GM21360 (cell line): ENCODE results near the gene RBM3.
"Not testable (repeated sequence)": the region's sequence is repeated elsewhere in the genome, so short reads cannot be mapped to it uniquely, and the experiment has no call there.

Experiments used
- ATAC-seq: cut with Tn5 transposase; IDR thresholded peaks from one replicate; pipeline ENCODE4 v1.9.1; 2021; ENCODE audit warnings: mild to moderate bottlenecking, moderate library complexity; ENCODE audit not compliant: unreplicated experiment

The RBM3 gene

DNA sequence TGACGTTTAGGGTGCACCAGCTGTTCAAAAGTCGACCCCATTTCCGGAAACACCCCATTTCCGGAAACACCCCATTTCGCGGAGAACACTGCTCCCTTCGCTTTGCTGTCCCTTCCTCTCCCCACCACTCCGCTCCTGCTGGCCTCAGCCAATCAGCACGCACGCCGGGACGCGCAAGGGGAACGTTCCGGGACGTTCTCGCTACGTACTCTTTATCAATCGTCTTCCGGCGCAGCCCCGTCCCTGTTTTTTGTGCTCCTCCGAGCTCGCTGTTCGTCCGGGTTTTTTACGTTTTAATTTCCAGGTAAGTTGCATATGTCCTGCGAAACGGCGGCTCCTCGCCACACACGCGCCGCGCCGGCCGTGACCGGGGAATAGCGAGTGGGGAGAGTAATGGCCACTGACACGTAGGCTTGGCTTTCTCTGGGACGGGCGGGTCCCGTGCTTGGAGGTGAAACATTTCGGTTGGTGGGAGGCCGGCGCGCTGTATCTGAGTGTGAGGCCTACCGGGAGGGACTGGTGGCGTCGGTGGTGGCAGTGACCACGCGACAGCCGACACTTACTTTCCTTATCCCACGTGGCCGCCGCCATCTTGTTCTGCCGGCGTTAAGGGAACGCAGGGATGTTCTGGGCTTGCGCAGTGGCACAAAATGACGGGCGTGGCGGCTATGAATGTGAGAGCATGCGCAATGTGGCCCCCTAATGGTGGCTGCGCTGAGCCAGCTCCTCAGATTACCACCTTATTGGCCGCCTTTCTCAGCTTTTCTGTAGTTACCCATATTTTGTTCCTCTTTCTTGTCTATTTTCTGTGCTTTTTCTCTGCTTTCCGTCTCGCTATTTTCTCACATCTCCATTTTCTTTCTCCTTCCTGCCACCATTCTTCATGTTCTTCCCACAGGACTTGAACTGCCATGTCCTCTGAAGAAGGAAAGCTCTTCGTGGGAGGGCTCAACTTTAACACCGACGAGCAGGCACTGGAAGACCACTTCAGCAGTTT, at the start of gene RBM3:
RBM3 (plus strand) TSS at position 215 of the 997 bp plus-strand sequence; CDS start at position 912, 697 bp downstream.
- ATAC-seq = peak; percentile 79

- not testable (repeated sequence) for ATAC-seq
Observed at GRCh38 chrX:48525853-48526252, 48.4 kb upstream of the RBM3 start.

DNA sequence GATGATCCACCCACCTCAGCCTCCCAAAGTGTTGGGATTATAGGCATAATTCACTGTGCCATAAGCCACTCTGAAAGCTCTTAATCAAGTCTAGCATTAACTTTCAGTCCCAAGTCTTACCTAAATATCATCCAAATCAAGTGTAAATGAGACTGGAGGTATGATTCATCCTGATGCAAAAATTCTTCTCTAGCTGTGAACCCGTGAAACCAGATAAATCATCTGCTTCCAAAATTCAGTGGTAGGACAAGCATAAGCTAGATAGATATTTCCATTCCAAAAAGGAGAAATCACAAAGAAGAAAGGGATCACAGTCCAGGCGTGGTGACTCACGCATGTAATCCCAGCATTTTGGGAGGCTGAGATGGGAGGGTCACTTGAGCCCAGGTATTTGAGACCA, 43.5 kb upstream of the RBM3 start:
- ATAC-seq = no peak

- ATAC-seq = no peak
Observed at GRCh38 chrX:48531358-48531959, 42.8 kb upstream of the RBM3 start.

DNA sequence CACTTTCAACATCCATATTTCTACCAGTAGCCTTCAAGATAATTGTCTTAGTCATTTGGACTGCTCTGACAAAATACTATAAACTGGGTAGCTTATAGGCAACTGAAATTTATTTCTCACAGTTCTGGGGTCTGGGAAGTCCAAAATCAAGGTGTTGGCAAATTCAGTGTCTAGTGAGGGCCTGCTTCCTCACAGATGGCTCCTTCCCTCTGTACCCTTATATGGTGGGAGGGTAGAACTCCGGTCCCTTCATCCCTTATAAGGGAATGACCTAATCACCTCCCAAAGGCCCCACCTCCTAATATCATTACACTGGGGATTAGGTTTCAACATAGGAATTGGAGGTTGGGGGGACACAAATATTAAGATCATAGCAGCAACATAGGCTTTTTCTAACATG, 42.1 kb upstream of the RBM3 start:
- no peak for ATAC-seq

GRCh38 chrX:48533165-48533564, 41.1 kb upstream of the RBM3 start:
- ATAC-seq = no peak

DNA sequence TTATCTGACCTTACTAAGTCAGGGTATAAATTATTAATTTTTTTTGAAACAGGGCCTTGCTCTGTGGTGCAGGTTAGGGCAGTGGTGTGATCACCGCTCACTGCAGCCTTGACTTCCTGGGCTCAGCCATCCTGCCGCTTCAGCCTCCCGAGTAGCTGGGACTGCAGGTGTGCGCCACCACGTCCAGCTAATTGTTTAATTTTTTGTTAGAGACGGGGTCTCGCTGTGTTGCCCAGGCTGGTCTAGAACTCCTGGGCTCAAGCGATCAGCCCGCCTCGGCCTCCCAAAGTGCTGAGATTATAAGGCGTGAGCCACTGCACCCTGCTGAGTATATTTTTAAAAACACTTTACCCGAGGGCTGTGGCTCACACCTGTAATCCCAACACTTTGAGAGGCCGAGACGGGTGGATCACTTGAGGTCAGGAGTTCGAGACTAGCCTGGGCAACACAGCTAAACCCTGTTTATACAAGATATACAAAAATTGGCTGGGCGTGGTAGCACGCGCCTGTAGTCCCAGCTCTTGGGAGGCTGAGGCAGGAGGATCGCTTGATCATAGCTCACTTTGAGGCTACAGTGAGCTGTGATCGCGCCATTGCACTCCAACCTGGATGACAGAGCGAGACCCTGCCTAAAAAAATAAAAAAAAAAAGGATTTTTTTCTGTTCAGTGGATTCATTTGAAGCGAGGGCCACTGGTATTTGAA, 35.5 kb upstream of the RBM3 start:
- ATAC-seq = no peak

- ATAC-seq = peak; percentile 77
Observed at GRCh38 chrX:48539345-48540027, 34.8 kb upstream of the RBM3 start, which contains the start of gene TBC1D25. TBC1D25 (plus strand) TSS chrX:48539714; CDS start chrX:48539798, 84 bp downstream.

GRCh38 chrX:48540028-48540375, 34.3 kb upstream of the RBM3 start:
- peak; percentile 32 for ATAC-seq

- no peak for ATAC-seq
Observed at GRCh38 chrX:48540480-48540879, 33.8 kb upstream of the RBM3 start.

GRCh38 chrX:48541140-48541814, 33.0 kb upstream of the RBM3 start:
- no peak for ATAC-seq

DNA sequence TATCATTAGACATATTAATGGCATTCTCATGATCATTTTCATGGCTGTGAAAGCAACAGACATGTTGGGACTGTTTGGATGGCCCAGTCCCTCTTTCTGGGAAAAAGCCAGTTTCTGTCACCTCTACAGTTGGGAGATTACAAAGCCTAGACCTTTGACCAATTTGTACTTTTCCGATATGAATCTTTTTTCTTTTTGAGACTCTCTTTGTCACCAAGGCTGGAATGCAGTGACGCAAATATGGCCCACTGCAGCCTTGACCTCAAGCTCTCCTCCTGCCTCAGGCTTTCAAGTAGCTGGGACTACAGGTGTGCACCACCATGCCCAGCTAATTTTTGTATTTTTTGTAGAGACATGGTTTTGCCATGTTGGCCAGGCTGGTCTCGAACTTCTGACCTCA, 25.4 kb upstream of the RBM3 start:
- no peak for ATAC-seq

- not testable (repeated sequence) for ATAC-seq
Observed at GRCh38 chrX:48555731-48556325, 18.5 kb upstream of the RBM3 start.

DNA sequence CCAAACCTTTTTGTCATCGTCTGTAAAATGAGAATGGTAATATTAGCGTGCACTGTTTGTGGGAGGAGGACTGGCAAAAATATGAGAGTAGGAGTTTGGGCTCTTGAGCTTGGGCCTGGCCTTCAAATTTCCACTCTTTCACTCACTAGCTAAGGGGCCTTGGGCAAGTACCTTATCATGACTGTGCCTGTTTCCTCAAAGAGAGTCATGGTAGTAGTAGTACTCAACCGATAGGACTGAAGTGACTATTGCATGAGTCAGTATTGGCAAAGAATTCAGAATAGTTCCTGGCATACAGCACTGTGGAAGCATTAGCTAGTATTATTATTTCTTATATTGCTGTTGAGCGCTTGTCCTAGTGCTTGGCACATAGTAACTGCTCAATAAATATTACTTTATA, 16.0 kb upstream of the RBM3 start:
- no peak for ATAC-seq

DNA sequence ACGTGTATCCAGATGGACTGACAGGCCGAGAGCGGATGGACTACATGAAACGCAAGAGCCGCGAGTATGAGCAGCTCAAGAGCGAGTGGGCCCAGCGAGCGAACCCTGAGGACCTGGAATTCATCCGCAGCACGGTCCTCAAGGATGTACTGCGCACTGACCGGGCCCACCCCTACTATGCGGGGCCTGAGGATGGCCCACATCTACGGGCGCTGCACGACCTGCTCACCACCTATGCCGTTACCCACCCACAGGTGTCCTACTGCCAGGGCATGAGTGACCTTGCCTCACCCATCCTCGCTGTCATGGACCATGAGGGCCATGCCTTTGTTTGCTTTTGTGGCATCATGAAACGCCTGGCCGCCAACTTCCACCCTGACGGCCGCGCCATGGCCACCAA, 14.6 kb upstream of the RBM3 start:
- ATAC-seq = no peak

DNA sequence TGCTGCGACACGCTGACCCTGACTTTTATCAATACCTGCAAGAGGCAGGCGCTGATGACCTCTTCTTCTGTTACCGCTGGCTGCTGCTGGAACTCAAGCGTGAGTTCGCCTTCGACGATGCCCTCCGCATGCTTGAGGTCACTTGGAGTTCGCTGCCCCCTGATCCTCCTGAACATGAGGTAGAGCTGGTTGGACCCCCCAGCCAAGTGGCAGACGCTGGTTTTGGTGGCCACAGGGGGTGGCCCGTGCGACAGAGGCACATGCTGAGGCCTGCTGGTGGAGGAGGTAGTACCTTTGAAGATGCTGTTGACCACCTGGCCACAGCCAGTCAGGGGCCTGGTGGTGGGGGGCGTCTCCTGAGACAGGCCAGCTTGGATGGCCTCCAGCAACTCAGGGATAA, 14.2 kb upstream of the RBM3 start:
- ATAC-seq = no peak

DNA sequence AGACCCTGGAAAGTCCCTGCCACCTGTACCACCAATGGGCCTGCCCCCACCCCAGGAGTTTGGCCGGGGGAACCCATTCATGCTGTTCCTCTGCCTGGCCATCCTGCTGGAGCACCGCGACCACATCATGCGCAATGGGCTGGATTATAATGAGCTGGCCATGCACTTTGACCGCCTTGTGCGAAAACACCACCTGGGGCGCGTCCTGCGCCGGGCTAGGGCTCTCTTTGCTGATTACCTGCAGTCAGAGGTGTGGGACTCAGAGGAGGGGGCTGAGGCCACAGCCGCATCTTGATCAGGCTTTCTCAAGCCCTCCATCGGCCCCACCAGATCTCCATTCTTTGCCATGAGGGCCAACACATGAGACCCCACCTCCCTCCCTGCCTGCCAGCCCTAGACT, 13.6 kb upstream of the RBM3 start:
- ATAC-seq = no peak

- no peak for ATAC-seq
Observed at GRCh38 chrX:48569958-48570357, 4.3 kb upstream of the RBM3 start.

DNA sequence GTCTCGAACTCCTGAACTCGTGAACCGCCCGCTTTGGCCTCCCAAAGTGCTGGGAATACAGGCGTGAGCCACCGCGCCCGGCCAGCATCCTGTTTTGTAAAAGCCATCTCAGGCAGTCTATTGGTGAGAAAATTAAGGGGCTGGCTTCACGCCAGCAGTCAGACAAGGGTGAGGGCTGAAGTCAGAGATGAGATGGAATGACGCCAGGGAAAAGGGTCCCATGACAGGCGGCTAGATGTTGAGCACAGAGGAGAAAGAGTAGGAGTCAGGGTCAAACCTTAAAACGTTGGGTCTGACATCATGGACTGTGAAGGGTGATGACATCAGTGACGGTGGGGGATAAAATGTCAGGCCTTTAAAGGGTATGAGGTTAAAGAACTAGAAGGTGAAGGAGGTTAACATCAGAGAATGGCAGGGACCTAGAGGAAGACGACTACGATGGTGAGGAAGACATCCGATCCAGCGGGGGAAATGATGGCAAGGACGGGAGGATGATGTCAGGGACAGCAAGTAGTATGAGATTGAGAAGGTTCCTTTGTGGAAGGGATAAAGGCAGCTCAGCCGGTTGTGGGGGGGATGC, 504 bp upstream of the RBM3 start:
- ATAC-seq = no peak

DNA sequence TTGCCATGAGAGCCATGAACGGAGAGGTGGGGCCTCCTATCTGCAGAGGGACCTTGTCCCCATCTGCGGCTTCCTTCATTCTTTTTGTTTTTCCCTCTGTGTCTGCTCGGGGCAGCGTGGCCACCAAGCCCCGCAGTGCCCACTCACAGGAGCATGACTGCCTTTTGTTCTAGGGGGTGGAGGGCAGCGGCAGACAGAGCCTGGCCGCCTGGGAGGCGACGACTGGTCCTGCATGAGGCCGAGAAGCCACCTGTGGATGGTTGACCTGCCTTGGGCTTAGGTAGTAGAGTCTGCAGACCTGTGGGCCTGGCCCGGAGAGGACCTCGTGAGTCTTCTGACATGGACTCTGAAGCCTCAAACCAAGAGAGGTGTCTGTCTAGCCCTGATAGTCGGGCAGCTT, 1.4 kb downstream of the RBM3 start:
- ATAC-seq = no peak
